ENCODE measurements around the gene IQCE.

IQCE gene

DNA sequence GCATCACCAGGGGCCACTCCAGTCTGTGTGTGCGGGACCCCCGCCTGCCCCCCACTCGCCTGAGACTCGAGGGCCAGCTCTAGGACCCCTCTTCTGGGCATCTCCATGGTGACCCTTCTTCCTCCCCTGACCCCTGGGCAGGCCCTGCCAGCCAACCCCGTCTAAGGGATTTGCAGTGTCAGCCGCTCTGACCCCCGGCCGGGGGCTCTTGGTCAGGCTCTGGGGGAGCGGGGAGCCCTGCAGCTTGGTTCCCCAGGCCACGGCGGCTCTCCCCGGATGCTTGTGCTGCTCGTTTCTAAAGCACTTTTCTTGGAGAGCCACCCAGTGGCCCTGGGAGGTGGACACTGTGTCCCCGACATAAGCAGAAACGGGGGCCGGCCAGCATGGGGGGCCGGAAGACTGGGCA is 78.3 kb downstream of the IQCE start:
- DNase-seq: no peak

DNA sequence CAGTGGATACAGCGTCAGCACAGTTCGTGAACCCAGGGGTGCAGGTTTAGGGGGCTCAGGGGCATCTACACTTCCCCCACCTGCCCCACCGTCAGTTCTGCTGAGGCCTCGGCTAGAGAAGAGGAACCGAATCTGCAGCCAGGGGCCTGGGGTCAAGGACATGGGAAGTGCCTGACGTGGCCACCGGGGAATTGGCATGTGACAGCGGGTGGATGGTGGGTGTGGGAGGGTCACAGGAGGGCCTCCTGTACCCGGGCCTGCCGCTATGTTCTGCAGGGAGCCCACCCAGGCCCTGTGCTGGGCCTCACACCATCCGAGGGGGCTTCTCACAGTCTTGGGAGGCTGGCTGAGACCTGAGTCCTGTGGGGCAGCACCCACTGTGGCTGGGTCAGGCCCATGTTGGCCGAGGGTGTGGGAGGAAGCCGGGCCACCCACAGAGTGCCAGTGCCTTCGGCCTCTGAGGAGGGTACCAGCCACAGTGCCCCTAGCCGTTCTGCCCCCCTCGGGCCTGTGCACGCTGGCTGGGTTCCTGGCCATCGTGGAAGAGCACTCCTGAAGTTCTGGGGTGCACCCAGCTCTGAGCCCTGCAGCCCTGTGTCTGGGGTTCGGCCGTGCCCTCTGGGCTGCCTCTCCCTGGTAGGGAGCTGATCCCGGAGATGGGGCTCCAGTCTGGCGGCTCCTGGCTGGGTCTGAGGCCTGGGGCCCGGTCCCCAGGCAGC is 78.9 kb downstream of the IQCE start:
- no peak for DNase-seq

DNA sequence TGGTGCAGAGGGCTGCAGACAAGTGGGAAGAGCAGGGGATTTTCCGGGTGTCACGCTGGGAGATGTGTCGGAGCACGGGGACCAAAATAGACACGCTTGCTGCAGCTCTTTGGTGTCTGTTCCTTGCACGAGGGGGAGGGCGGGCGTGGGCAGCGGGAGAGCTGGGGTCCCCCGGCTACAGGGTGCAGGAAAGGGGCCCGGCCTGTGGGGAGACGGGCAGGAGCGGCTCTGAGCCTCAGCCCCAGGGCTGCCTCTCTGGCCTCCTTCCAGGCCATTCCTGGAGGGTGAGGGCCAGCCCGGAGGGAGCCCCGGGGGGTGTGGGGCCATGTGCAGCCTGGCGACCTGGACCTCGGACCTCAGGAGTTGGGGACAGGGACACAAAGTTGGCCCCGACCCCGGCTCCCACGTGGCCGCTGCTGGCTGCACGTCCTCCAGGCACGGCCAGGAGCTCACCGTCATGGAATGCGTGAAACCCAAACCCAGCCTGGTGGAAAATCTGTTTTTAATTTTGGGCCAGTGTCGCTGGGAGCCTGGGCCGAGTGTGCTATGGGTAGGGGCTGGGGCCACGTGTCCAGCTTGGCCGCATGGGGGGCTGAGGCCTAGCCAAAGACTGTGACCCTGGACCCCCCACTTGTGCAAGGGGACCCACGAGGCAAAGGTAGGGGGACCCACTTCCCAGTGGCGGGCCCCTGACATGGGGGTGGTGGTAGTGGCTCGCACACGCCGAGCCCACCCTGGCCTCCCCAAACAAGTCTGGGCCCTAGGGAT is 79.6 kb downstream of the IQCE start:
- no peak for DNase-seq

DNA sequence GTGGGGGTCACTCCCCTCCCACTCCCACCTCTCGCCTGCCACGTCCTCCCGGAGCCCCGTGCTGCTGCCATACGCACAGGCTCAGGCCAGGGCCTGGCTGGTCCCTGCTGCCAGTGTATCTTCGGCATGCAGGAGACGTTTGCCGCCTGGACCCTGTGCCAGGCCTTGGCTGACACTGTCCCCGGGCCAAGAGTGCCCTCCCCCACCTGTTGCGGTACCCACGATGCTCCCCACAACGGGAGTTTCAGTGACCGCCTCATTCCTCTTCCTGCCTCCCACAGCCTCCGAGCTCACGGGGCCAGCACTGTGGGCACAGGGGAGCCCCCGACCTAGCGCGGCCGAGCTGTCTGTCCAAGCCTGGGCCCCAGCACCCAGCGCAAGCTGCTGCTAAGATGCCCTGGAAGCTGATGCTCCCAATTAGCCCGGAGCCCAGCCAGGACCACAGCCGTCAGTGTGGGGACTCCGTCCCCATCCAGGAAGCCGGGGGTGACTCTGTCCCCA is 80.5 kb downstream of the IQCE start:
- no peak for DNase-seq

DNA sequence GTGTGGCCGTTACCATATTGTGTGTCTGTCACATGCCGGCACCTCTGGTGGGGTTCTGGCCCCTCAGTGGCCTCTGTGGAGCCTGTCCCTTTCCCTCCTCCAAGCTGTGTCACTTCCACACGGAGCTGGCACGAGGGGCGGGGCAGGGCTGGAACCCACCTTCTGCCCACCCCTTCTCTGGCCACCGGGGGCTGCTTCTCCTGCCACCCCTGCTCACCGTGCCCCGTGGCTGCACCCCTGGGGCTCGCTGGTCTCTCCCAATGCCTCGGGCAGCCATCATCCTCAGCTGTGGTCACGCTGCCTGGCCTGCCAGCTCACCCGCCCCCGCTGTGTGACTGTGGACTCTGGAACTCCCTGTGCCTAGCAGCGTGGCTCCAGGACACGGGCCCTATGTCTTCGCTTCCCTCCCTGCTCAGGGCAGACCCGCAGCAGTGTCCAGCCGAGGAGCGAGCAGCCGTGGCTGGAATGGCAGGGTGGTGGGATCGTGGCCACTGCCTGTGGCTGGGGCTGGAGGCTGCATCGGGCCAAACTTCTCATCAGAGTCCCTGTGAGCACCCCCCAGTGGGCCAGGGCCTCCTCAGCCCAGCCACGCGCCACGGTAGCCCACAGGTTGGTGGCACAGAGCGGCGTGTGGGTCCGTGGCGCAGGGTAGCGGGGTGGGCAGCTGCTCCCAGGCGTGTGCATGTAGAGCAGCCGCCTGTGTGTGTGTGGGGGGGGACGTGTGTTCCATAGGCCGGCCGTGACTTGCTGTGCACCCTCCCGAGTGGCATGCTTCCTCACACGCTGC is 81.1 kb downstream of the IQCE start:
- no peak for DNase-seq

DNA sequence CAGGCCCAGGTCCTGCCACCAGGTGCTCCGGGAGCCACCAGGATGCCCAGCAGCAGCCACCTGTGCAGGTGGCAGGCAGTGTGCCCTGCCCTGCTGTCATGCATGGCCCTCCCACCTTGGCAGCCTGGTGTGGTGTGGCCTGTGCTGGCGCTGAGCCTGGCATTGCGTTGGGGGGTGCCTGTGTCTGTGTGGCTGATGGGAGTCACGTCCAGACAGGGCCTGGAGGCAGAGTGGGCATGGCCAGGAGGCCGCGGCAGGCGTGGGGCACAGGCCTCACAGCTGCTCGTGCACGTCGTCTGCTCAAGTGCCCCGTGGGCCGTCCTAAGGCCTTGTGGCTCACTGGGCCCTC is 81.7 kb downstream of the IQCE start:
- DNase-seq: no peak

DNA sequence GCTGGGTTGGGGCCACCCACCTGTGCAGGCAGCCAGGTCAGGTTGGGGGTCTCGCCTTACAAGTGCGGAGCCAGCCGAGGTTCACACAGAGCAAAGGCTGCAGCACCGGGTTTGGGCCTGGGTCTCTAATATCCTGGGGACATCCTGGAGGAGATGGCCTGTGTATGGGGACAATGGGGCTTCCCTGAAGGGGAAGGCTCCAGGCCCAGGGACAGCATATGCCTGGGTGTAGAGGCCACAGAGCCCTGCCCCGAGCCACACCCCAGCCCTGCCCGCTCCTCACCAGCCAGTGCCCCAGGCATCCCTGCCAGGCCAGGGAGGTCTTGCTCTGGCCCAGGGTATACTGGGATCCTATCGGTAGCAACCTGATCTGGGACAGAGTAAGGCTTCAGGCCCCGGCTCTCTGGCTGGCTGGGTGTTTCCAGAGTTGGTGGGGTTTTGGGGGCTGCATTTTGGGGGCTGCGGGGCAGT is 82.1 kb downstream of the IQCE start:
- no peak for DNase-seq

DNA sequence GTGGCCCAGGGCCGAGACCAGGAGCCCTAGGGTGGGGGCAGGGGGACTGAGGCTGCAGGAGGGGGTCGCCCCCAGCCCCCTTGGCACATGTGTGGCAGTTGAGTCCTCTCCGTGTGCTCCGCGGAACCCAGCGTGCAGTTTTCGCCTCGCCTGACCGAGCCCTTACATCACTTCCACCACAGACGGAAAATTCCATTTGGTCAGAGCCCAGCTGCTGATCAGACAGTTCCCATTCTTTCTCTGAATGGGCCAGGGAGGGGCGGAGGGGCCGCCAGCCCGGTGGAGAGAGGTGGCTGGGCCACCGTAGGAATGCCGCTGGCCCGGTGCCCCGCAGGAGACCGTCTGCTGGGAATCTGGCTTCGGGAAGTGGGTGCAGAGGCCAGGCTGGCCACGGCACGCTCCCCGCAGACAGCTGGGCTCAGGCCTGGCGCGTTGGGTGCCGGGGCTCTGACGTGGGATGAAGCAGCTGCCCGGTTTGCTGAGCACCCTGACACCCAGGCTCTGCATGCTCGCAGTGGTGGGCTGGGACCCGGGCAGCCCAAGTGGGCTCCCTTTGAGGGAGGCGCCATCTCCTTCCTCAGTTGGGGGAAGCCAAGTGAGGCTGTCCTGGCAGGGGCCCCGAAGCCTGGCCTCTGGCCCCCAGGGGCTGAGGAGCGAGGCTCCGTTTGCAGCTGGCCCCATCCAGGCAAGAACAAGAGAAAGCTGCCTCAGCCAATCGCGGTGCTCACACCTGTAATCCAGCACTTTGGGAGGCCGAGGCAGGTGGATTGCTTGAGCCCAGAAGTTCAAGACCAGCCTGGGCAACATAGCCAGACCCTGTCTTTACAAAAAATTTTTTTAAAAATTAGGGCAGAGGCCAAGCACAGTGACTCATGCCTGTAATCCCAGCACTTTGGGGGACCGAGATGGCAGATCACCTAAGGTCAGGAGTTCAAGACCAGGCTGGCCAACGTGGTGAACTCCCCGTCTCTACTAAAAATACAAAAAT is 82.9 kb downstream of the IQCE start:
- no peak for DNase-seq

DNA sequence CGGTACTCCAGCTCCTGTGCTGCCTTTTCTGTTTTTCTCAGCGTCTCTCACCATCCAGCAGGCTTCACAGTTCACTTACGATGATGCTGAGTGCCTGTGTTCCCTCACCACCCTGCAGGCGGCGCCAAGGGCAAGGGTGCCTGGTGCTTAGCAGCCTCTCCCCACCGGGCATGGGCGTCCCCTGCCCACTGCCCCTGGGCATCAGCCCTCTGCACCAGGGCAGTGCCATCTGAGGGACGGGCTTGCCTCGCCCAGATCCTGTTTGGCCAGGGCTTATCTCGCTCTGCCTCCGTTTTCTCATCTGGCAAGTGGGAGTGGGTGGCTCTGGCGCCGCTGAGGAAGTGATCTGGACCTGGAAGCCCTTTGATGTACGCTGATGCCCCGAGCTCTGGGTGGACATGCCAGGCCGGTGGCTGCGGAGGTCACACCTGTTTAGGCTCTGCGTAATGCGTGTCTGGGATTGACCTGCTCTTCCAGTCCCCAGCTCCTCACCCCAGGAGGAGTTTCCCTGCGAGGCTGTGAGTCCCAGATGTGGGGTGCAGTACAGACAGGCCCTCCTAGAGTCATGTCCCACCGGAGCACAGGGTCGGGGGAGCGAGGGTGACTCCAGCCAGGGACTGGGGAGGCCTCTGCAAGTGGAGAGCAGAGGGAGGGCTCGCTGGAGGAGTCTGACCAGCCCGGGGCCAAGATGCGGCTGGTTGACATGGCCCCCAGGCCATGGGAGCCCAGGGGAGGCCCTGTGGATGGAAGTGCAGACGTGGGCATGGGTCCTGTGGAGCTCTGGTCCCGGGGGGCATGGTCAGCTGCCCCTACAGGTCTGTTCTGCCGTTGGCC is 84.8 kb downstream of the IQCE start:
- DNase-seq: no peak

DNA sequence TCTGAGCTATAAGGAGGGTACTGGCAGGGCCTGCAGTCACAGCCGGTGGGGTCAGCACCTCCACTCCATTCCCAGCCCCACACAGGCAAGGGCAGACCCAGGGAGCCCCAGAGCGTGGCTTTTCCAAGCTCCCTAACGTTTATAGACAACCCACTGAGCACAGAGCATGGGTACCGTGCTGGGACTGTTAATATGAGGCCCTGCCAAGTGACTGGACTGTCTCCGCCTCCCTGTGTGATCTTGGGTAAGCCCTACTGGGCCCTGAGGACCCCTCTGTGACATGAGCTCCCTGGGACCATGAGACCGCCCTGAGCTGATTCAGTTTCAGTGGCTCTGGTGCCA is 85.4 kb downstream of the IQCE start:
- DNase-seq: no peak

DNA sequence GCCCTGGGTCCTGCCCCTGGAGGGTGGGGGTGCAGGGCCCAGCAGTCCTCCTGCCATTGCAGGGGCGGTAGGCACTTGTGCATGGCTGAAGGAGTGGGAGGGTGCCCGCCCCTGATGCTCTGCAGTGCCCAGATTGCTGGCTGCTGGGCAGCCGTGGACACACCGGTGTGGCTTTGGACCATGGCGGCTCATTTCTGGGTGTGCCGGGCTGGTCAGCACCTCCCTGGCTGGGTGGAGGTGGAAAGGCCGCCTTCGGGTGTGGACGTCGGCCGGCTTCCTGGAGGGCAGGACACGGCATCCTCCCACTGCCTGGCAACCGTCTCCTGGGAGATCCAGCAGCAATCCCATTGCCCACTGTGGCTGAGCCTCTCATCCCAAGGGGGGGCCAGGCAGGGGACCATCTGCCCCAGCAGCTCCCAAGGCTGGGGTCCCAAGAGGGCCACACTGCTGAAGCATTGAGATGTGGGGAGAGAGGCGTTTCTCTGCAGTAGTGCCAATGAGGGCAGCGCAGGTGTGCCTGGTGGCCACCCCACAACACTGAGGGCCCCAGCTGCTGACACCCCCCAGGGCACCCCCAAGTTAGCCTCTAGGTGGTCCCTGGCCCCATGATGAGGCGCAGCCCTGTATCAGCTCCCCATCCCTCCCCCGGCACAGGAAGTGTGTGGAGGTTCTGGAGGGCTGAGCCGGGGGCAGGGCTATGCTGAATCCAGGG is 85.9 kb downstream of the IQCE start:
- no peak for DNase-seq

DNA sequence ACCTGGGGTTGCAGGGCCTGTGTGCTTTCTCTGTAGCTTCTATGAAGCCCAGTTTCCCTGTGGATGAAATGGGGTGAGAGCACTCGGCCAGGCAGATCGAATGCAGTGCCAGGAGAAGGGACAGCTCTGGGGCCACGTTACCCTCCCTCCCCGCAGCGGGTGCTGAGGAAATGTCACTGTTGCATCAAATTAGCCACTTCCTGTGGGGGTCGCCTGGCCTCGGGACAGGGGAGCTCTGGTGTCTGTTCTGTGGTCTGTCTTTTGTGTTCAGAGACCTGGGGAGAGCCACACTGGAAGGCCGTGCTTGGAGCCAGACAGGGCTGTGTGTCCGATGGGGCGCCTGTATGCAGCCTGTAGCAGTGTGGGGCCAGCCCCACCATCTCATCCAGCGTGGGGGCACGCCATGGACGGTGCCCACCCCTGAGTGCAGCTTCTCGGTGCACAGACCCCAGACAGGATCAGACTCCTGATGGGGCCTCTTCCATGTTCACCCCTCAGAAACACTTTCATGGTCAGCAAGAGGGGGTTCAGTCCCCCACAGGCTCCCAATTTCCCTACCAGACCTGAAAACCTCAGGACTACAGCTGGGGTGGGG is 86.6 kb downstream of the IQCE start:
- peak; percentile 29 for DNase-seq

DNA sequence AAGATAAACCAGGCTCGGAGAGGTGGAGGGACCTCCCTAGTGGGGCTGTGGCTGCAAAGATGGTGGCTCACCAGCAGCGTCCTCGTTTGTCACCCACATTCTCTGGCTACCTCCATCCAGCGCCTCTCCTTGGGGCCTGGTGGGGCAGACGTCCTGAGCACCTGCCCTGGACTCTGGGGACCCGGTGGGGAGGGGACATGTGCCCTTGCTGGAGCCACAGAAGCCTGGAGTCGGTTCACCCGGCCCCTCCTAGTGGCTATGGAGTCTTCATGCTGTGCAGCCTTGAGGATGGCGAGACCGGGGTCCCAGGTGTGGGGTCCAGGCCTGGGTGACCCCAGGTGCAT is 87.5 kb downstream of the IQCE start:
- no peak for DNase-seq

DNA sequence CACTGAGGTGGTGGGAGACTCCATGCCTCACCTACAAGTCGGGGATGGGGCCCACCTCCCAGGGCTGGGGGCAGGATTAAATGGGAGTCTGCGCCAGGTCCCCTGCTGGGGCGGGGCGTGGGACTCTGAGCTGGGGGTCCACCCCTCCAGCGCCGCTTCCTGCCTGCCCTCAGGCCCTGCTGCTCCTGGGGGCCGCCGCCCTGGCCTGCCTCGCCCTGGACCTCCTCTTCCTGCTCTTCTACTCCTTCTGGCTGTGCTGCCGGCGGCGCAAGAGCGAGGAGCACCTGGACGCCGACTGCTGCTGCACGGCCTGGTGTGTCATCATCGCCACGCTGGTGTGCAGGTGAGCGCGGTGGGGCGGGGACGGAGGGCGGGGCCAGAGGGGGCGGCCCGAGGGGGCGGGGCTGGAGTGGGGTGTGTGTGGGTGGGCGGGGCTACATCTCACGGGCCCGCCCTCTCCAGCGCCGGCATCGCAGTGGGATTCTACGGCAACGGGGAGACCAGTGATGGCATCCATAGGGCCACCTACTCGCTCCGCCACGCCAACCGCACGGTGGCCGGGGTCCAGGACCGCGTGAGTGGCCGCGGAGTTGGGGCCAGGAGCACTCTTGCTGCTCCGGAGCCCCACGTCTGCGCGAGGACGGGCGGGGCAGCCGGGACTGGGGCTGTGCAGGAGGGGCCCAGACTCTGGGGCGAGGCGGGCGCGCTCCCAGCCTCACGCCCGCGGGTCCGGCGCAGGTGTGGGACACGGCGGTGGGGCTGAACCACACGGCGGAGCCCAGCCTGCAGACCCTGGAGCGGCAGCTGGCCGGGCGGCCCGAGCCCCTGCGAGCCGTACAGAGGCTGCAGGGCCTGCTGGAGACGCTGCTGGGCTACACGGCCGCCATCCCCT is 88.1 kb downstream of the IQCE start:
- no peak for DNase-seq

DNA sequence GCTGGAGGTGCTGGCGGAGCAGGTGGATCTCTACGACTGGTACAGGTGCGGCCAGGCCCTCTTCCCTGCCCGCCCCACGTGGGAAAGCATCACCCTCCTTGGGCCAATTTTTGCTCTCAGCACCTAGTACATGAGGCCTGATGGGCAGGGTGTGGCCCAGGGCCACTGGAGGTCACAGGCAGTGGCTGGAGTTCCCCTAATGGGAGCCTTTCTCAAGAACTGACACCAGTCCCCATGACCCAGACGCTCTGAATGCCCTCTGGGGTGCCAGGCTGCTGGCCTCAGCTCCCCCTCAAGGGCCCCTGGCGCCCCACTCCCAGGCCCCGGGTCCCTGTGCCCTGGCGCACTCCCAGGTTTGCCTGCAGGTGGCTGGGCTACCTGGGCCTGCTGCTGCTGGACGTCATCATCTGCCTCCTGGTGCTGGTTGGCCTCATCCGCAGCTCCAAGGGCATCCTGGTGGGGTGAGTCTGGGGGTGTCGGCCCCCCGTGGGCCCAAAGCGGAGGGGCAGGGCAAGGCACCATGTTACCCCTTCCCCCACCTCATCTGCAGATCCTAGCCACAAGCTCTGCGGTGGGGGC is 88.9 kb downstream of the IQCE start:
- no peak for DNase-seq

DNA sequence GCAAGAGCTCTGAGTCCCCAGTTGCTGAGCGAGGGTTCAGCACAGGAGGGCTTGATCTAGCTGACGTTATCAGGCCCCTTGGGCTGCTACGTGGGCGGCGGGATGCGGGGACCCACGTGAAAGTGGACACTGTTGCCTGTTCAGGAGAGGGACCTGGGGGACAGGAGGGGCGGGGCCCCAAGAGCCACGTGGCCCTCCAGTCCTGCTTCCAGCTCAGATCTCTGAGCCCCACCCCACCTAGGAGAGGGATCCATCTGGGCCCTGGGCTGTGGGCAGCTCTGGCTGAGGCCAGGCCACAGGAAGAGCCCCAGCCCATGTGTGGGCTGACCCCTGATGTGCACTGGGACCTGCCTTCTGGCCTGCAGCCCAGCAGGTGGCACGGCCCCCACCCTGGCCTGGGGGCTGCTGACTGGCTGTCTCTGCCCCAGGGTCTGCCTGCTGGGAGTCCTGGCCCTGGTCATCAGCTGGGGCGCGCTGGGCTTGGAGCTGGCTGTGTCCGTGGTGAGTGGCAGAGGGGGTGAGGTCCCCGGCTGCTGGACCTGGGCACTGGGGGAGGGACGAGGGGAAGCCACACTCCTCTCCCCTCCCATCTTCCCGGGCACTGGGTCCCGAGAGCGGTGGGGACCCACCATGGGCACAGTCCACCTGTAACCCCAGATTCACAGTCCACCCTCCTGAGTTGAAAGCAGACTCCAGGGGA is 90.5 kb downstream of the IQCE start:
- no peak for DNase-seq

DNA sequence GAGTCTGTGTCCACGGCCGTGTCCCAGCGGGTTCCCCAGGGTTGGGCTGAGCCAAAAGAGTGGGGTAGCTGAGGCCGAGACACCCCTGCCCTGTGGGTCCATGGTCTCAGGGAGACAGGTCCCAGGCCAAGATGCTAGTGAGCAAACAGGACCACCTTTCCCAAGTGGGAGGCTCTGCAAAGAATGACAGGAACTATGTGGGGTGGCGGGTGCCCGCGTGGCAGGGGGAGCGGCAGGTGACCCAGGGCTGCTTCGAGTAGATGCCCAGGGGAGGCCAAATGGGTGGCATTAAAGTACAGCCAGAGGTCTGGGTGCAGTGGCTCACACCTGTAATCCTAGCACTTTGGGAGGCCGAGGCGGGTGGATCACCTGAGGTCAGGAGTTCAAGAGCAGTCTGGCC is 91.2 kb downstream of the IQCE start:
- no peak for DNase-seq

DNA sequence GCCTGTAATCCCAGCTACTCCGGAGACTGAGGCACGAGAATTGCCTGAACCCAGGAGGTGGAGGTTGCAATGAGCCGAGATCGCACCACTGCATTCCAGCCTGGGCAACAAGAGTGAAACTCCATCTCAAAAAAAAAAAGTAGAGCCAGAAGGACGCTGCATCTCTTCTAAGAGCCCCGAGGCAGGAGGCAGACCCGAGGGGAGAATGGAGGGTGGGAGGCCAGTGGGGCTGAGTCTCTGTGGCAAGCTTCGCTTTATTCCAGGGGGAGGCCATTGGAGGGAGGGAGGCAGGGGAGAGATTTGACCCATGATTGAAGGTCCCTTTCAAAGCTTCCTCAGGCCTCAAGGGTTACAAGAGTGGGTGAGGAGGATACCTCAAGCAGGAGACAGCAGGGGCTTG is 91.7 kb downstream of the IQCE start:
- no peak for DNase-seq

Data from activated T-cell treated with anti-CD3 and anti-CD28 coated beads, Interleukin-2, amount 50 U/mL, for 1 hour (primary cell).